HCT116 (cell line): ENCODE measurements around the gene ITPK1.

Source experiments
- ATF3 ChIP-seq: IDR thresholded peaks from 2 replicates; pipeline ENCODE4 v1.6.1; 2012
- CTCF ChIP-seq, 3 experiments: fragments of 200-600 bp in 1 of 3; sonication (generic) in 1 of 3; IDR thresholded peaks in 2 of 3; conservative IDR thresholded peaks in 1 of 3; 2 replicates each; pipeline ENCODE4 v1.5.1; 2012 to 2017; ENCODE audit warnings: low read depth in 2 of 3, low read length in 2 of 3, antibody characterized with exemption in 1 of 3, borderline replicate concordance in 1 of 3, control low read depth in 1 of 3, mild to moderate bottlenecking in 1 of 3, mixed read lengths in 1 of 3, mixed run types in 1 of 3, moderate library complexity in 1 of 3; ENCODE audit not compliant: insufficient read depth in 1 of 3
- EGR1 ChIP-seq: IDR thresholded peaks from 2 replicates; pipeline ENCODE4 v1.6.1; 2012; ENCODE audit warnings: low read depth
- EZH2 ChIP-seq: fragments of 200-600 bp; sonication (generic); IDR thresholded peaks from 2 replicates; pipeline ENCODE4 v1.6.1; 2017; ENCODE audit warnings: antibody characterized with exemption, mixed run types
- EZH2phosphoT487 ChIP-seq: fragments of 200-600 bp; IDR thresholded peaks from 2 replicates; pipeline ENCODE4 v1.6.1; 2018; ENCODE audit warnings: antibody characterized with exemption, borderline replicate concordance
- FOSL1 ChIP-seq: IDR thresholded peaks from 2 replicates; pipeline ENCODE4 v1.6.1; 2012; ENCODE audit warnings: low read depth
- JUND ChIP-seq: IDR thresholded peaks from 2 replicates; pipeline ENCODE4 v1.6.1; 2012
- POLR2A ChIP-seq: IDR thresholded peaks from 2 replicates; pipeline ENCODE4 v1.7.0; 2011; ENCODE audit warnings: borderline replicate concordance; ENCODE audit not compliant: insufficient read depth, insufficient read length; ENCODE audit errors: extremely low read depth
- POLR2AphosphoS5 ChIP-seq: IDR thresholded peaks from 2 replicates; pipeline ENCODE4 v1.6.1; 2011; ENCODE audit warnings: mild to moderate bottlenecking, low read depth, low read length, moderate library complexity
- RAD21 ChIP-seq: IDR thresholded peaks from 2 replicates; pipeline ENCODE4 v1.6.1; 2012; ENCODE audit warnings: low read depth, mild to moderate bottlenecking
- SRF ChIP-seq: IDR thresholded peaks from 2 replicates; pipeline ENCODE4 v1.6.1; 2012; ENCODE audit warnings: low read depth
- TCF7L2 ChIP-seq: IDR thresholded peaks from 2 replicates; pipeline ENCODE4 v1.7.0; 2011; ENCODE audit warnings: borderline replicate concordance, inconsistent platforms; ENCODE audit not compliant: insufficient read depth, insufficient read length; ENCODE audit errors: extremely low read depth
- YY1 ChIP-seq: IDR thresholded peaks from 2 replicates; pipeline ENCODE4 v1.6.1; 2011; ENCODE audit warnings: low read length, low read depth, moderate library complexity, mild to moderate bottlenecking; ENCODE audit not compliant: insufficient replicate concordance; ENCODE audit errors: extremely low read depth

GRCh38 chr14:93054876-93055275 is 60.8 kb downstream of the ITPK1 start:
- no peak for TF ChIP-seq RAD21
- no peak for TF ChIP-seq FOSL1
- TF ChIP-seq EGR1, result no peak
- TF ChIP-seq ATF3, result no peak
- TF ChIP-seq POLR2A, result no peak
- no peak for TF ChIP-seq CTCF (IDR thresholded peaks at IDR 0.05 in 2 of 3, conservative IDR thresholded peaks at IDR 0.05 in 1 of 3; ENCODE audit: borderline replicate concordance in 1 of 3, insufficient read depth in 1 of 3, low read depth in 2 of 3, low read length in 2 of 3)
- TF ChIP-seq TCF7L2, result no peak
- TF ChIP-seq EZH2, result no peak
- no peak for TF ChIP-seq POLR2AphosphoS5
- no peak for TF ChIP-seq YY1
- TF ChIP-seq JUND, result no peak
- TF ChIP-seq EZH2phosphoT487, result no peak
- no peak for TF ChIP-seq SRF
